Loucy (cell line): ENCODE results near the gene RCOR2.
A peak's percentile ranks its signal among the peaks of the same experiment; 100 is the strongest.

ENCODE experiments used
- H2AFZ ChIP-seq: fragments of 200-600 bp; sonication (generic); 2 replicates; pipeline ENCODE4 v1.6.0; 2016; ENCODE audit warnings: antibody characterized with exemption, mild to moderate bottlenecking, low read length, moderate library complexity
- H3F3A ChIP-seq: fragments of 200-600 bp; 2 replicates; pipeline ENCODE4 v1.6.0; 2016; ENCODE audit warnings: antibody characterized with exemption, low read depth, mild to moderate bottlenecking
- H3K27me3 ChIP-seq: fragments of 200-600 bp; sonication (generic); 2 replicates; pipeline ENCODE4 v1.6.1; 2014; ENCODE audit warnings: low read length, mild to moderate bottlenecking; ENCODE audit not compliant: insufficient read depth, poor library complexity, severe bottlenecking
- H3K36me3 ChIP-seq: fragments of 200-600 bp; sonication (generic); 2 replicates; pipeline ENCODE4 v1.6.1; 2016; ENCODE audit warnings: low read length; ENCODE audit not compliant: insufficient read depth
- H3K4me1 ChIP-seq: fragments of 200-600 bp; sonication (generic); 2 replicates; pipeline ENCODE4 v1.5.1; 2014; ENCODE audit warnings: low read length, mild to moderate bottlenecking; ENCODE audit not compliant: insufficient read depth, poor library complexity, severe bottlenecking
- H3K4me2 ChIP-seq: fragments of 200-600 bp; sonication (generic); 2 replicates; pipeline ENCODE4 v1.6.0; 2014; ENCODE audit warnings: antibody characterized with exemption, low read length, low read depth, mild to moderate bottlenecking; ENCODE audit not compliant: poor library complexity, severe bottlenecking
- H3K4me3 ChIP-seq: fragments of 200-600 bp; sonication (generic); 2 replicates; pipeline ENCODE4 v1.5.1; 2014; ENCODE audit warnings: low read length, mild to moderate bottlenecking, mixed read lengths; ENCODE audit not compliant: poor library complexity, severe bottlenecking
- H3K79me2 ChIP-seq: fragments of 200-600 bp; sonication (generic); 2 replicates; pipeline ENCODE4 v1.6.1; 2014; ENCODE audit warnings: low read length; ENCODE audit not compliant: insufficient read depth
- H3K9ac ChIP-seq: fragments of 200-600 bp; sonication (generic); 2 replicates; pipeline ENCODE4 v1.6.0; 2014; ENCODE audit warnings: mild to moderate bottlenecking, low read depth, low read length, moderate library complexity; ENCODE audit not compliant: poor library complexity, severe bottlenecking
- H3K9me2 ChIP-seq: fragments of 200-600 bp; sonication (generic); replicated peaks from 2 replicates; pipeline ENCODE4 v1.6.1; 2016; ENCODE audit warnings: low read depth, low read length, mixed read lengths
- H3K9me3 ChIP-seq: fragments of 200-600 bp; sonication (generic); 2 replicates; pipeline ENCODE4 v1.6.1; 2014; ENCODE audit warnings: mild to moderate bottlenecking, antibody characterized with exemption, low read length, low read depth; ENCODE audit not compliant: insufficient read depth
- H4K20me1 ChIP-seq: fragments of 200-600 bp; sonication (generic); 2 replicates; pipeline ENCODE4 v1.6.0; 2014; ENCODE audit warnings: antibody characterized with exemption, low read length, mild to moderate bottlenecking; ENCODE audit not compliant: insufficient read depth, poor library complexity, severe bottlenecking
- CTCF ChIP-seq: fragments of 200-600 bp; sonication (generic); conservative IDR thresholded peaks from 2 replicates; pipeline ENCODE4 v1.5.1; 2014; ENCODE audit warnings: mild to moderate bottlenecking, antibody characterized with exemption, low read length
- EZH2phosphoT487 ChIP-seq: fragments of 200-600 bp; IDR thresholded peaks from 2 replicates; pipeline ENCODE4 v1.6.1; 2018; ENCODE audit warnings: antibody characterized with exemption, mild to moderate bottlenecking, moderate library complexity, borderline replicate concordance

RCOR2 gene

DNA sequence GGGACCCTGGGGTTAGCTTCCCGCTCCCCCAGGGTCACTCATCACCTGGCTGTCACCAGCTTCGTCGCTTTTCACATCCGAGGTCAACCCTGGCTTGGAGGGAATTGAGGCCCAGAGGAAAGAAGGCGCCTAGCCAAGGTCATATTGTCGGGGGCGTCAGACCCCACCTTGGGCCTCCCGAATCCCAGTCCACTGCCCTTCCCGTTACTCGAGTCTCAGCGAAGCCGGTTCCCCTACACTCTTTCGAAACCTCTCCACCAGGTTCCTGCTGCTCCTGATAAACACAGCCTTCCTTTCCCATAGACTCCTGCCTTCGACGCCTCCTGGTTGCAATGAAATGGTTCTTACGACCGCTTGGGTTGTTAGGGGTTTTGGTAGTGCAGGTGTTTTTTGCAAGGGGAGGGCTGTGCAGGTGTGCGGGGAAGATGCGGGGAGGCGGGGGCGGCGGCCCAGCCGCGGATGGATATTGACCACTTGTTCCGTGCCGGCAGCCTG lies 22.5 kb upstream of the RCOR2 start:
- peak overlapping the region; percentile 92 for H2AFZ ChIP-seq
- peaks cover 35% of the 10 kb centered on the region for H3K4me1 ChIP-seq
- H3K9me3 ChIP-seq: no peaks in the 10 kb centered on the region
- H3K79me2 ChIP-seq: peaks cover 56% of the 10 kb centered on the region
- H3F3A ChIP-seq: no peaks in the 10 kb centered on the region
- peaks cover 32% of the 10 kb centered on the region for H4K20me1 ChIP-seq
- H3K4me3 ChIP-seq: peak overlapping the region; percentile 92
- peak overlapping the region; percentile 89 for H3K4me2 ChIP-seq
- TF ChIP-seq EZH2phosphoT487 (no peak), CTCF (no peak)
- H3K9ac ChIP-seq: peak overlapping the region; percentile 98
- no peaks in the 10 kb centered on the region for H3K36me3 ChIP-seq
- H3K27me3 ChIP-seq: no peaks in the 10 kb centered on the region
- H3K9me2 ChIP-seq: no peaks in the 10 kb centered on the region

DNA sequence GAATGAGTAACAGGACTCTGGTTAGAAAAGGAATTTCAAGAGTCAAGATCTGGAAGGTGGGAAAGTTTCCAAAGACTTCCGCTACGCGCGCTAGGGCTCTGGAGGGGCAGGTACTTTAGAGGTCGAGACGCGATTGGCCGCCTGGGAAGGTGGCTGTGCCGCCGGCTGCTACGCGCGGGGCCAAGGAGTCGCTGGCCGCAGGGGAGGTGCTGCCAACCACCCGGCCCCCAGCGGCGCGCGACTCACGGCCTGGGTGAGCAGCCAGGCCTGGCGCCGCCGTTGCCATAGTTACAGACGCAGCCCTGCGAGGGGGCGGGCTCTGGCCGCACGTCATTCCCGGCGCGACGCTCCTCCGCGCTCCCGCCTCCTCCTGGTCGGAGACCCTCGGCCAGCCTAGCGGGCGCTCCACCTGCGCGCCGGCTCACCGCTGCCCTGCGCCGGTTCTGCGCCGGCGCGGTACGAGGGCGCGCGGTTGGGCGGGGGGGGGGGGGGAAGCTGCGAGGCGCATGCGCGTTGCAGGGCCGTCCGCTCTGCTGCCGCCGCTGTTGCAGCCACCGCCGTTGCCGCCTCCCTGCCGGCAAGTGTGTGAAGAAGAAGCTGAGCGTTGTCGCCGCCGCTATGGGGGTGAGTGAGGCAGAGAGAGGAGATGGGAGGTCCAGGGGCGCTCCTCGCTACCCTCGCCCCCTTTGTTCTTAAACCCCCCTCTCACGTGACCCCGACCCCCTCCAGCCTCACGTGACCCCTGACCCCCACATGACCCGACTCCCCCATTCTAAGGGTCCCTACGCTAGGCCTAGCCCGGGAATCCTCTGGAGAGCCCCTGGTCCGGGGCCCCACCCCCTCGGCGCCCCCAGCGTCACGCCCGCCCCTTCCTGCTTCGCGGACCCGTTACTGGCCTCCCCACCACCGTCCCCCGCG lies 21.8 kb upstream of the RCOR2 start, which contains the start of gene NAA40:
NAA40 (plus strand) TSS at position 524 of the 918 bp plus-strand sequence; CDS start at position 619, 95 bp downstream.
- H3K4me2 ChIP-seq: peak within 1 kb of the TSS; percentile 89
- H3K9me3 ChIP-seq: no peaks in the 10 kb centered on the region
- no peaks in the 10 kb centered on the region for H3K9me2 ChIP-seq
- peak within 1 kb of the TSS; percentile 93 for H2AFZ ChIP-seq
- H3K36me3 ChIP-seq: no peaks in the 10 kb centered on the region
- peak within 1 kb of the TSS; percentile 98 for H3K9ac ChIP-seq
- no peaks in the 10 kb centered on the region for H3K27me3 ChIP-seq
- TF ChIP-seq CTCF (no peak), EZH2phosphoT487 (no peak)
- peaks cover 28% of the 10 kb centered on the region for H4K20me1 ChIP-seq
- H3K4me3 ChIP-seq: peak within 1 kb of the TSS; percentile 92
- peaks cover 49% of the 10 kb centered on the region for H3K79me2 ChIP-seq
- H3K4me1 ChIP-seq: peaks cover 29% of the 10 kb centered on the region
- no peaks in the 10 kb centered on the region for H3F3A ChIP-seq

- Histone ChIP-seq H3K9ac (peak overlapping the region; percentile 66), H3K4me2 (peak overlapping the region; percentile 85)
These were observed 20.9 kb upstream of the RCOR2 start for GRCh38 chr11:63937713-63938478.

More at GRCh38 chr11:63937713-63938478, 20.9 kb upstream of the RCOR2 start:
- H3K36me3 ChIP-seq: no peaks in the 10 kb centered on the region
- peak overlapping the region; percentile 79 for H3K4me3 ChIP-seq
- H3K9me2 ChIP-seq: no peaks in the 10 kb centered on the region
- no peaks in the 10 kb centered on the region for H3K27me3 ChIP-seq
- TF ChIP-seq CTCF: 0 out of 2 replicates have a peak, but pooled peaks have one; percentile 11
- no peak for TF ChIP-seq EZH2phosphoT487
- H3K79me2 ChIP-seq: peaks cover 40% of the 10 kb centered on the region
- peaks cover 22% of the 10 kb centered on the region for H4K20me1 ChIP-seq
- H2AFZ ChIP-seq: peak overlapping the region; percentile 93
- no peaks in the 10 kb centered on the region for H3K9me3 ChIP-seq
- peaks cover 28% of the 10 kb centered on the region for H3K4me1 ChIP-seq
- no peaks in the 10 kb centered on the region for H3F3A ChIP-seq
